BLaER1 (cell line): Measurements from ENCODE around the gene CPAMD8.

ENCODE experiments used
- H3K27ac ChIP-seq: shearing (Covaris generic); formaldehyde crosslinking; 2 replicates; pipeline ENCODE4 v1.8.1; 2022
- H3K27me3 ChIP-seq: shearing (Covaris generic); formaldehyde crosslinking; 2 replicates; pipeline ENCODE4 v1.8.1; 2022
- H3K36me3 ChIP-seq: shearing (Covaris generic); formaldehyde crosslinking; 2 replicates; pipeline ENCODE4 v1.8.1; 2022
- H3K4me1 ChIP-seq: shearing (Covaris generic); formaldehyde crosslinking; 2 replicates; pipeline ENCODE4 v1.8.1; 2022
- H3K4me2 ChIP-seq: shearing (Covaris generic); formaldehyde crosslinking; 2 replicates; pipeline ENCODE4 v1.8.1; 2022
- H3K4me3 ChIP-seq: shearing (Covaris generic); formaldehyde crosslinking; 2 replicates; pipeline ENCODE4 v1.8.1; 2022
- H3K9ac ChIP-seq: shearing (Covaris generic); formaldehyde crosslinking; 2 replicates; pipeline ENCODE4 v1.8.1; 2022
- H3K9me3 ChIP-seq: shearing (Covaris generic); formaldehyde crosslinking; 2 replicates; pipeline ENCODE4 v1.8.1; 2022
- H4K20me1 ChIP-seq: shearing (Covaris generic); formaldehyde crosslinking; 2 replicates; pipeline ENCODE4 v1.8.1; 2022
- Cebpa-rat ChIP-seq: shearing (Covaris generic); IDR thresholded peaks from 2 replicates; pipeline ENCODE4 v1.8.1; 2022

CPAMD8 gene

DNA sequence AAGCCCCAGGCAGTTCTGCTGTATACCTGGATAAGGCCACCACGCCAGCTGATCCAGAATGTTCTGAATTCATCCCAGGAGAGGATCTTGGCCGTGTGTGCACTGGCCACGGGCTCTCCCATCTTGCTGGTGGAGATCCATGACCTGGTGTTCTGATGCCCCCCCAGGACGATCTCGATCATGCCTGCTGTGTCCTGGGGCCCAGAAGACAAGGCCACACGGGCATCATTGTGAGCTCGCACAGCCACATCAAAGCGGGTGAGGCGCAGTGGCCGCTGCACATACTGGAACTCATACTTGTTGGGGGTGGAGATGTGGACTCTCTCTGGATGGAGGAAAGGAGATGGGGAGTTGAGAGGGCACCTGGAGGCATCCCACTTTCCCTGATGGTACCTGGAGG is 97.7 kb downstream of the CPAMD8 start:
- Histone ChIP-seq H3K9me3 (peaks cover 88% of the 10 kb centered on the region), H3K4me2 (no peak overlapping the region), H3K4me3 (no peak overlapping the region), H3K9ac (no peak overlapping the region), H3K27me3 (no peaks in the 10 kb centered on the region), H3K4me1 (no peaks in the 10 kb centered on the region), H3K27ac (no peak overlapping the region), H4K20me1 (no peaks in the 10 kb centered on the region), H3K36me3 (peaks cover 11% of the 10 kb centered on the region; the same call in 1 of the 2 replicates)
- no peak for TF ChIP-seq Cebpa-rat

DNA sequence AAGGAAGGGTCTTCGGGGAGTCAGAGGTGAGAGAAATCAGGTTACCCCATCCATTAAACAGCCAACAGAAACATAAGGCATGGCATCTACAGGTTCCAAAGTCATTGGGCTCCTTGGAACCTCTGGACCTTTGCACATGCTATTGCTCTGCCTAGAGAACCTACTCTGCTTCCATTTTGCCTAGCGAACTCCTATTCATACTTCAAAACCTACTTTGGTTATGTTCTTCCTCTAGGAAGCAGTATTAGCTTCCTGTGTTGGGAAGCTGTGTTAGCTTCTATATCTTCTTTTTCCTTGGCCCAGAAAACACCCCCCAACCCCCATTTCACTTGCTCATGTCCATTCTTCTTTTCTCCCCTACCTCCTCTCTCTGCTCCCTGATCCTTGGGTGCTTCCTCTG is 98.3 kb downstream of the CPAMD8 start:
- Histone ChIP-seq H3K9ac (no peak overlapping the region), H3K9me3 (peaks cover 82% of the 10 kb centered on the region), H3K4me3 (no peak overlapping the region), H3K36me3 (peaks cover 11% of the 10 kb centered on the region; the same call in 1 of the 2 replicates), H3K27me3 (no peaks in the 10 kb centered on the region), H3K27ac (no peak overlapping the region), H3K4me1 (no peaks in the 10 kb centered on the region), H4K20me1 (no peaks in the 10 kb centered on the region), H3K4me2 (no peak overlapping the region)
- no peak for TF ChIP-seq Cebpa-rat

DNA sequence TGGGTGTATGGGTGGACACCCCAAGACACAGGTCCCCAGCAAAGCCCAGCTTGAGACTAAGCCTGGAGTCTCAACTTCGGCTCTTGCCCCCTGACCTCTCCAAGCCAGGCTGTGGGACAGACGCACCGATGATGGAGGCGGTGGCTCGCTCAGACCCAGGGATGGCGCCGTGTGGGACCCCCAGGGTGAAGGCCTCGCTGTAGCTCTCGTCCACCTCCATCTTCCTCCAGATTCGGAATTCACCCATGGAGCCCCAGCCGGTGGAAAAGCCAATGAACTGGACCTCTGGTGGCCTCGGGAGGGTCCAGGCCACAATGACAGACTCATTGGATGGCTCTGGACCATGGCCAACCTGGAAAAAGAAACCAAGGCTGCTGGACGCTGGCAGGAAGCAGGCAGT is 98.7 kb downstream of the CPAMD8 start:
- Histone ChIP-seq H3K9ac (no peak overlapping the region), H3K9me3 (peaks cover 79% of the 10 kb centered on the region), H4K20me1 (no peaks in the 10 kb centered on the region), H3K27ac (no peak overlapping the region), H3K36me3 (peaks cover 11% of the 10 kb centered on the region; the same call in 1 of the 2 replicates), H3K4me2 (no peak overlapping the region), H3K27me3 (no peaks in the 10 kb centered on the region), H3K4me1 (no peaks in the 10 kb centered on the region), H3K4me3 (no peak overlapping the region)
- TF ChIP-seq Cebpa-rat = no peak

DNA sequence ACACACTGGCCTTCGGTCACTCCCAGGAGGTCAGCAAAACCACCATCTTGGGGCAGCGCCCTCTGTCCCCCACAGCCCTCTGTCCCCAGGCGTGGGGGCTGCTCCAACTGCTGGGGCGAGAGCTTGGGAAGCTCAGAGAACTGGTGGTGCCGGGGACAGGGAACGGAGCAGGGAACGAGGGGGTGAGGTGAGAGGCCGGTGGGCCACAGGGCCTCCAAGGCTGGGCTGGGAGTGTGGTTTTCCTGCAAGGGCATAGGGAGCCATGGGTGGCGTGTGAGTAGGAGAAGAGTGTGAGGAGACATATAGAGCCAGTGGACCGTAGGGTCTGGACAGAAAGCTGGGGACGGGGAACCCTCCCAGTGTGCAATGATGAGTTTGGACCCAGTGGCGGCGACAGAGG is 103.7 kb downstream of the CPAMD8 start:
- Histone ChIP-seq H3K4me3 (no peak overlapping the region), H3K4me2 (no peak overlapping the region), H3K4me1 (no peaks in the 10 kb centered on the region), H3K36me3 (peaks cover 14% of the 10 kb centered on the region; the same call in 1 of the 2 replicates), H3K27ac (no peak overlapping the region), H3K27me3 (no peaks in the 10 kb centered on the region), H4K20me1 (no peaks in the 10 kb centered on the region), H3K9me3 (peaks cover 42% of the 10 kb centered on the region), H3K9ac (no peak overlapping the region)
- no peak for TF ChIP-seq Cebpa-rat

DNA sequence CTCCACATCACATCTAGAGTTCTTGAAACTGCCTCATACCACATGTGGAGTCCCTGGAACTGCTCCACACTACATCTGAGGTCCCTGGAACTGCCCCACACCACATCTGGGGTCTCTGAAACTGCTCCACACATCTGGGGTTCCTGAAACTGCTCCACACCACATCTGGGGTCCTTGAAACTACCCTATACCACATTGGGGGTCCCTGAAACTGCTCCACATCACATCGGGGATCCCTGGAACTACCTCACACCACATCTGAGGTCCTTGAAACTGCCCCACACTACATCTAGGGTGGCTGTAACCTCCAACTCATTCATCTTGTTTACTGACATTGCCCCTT is 104.0 kb downstream of the CPAMD8 start:
- Histone ChIP-seq H3K9ac (no peak overlapping the region), H3K27me3 (no peaks in the 10 kb centered on the region), H3K4me1 (no peaks in the 10 kb centered on the region), H3K4me2 (no peak overlapping the region), H3K36me3 (peaks cover 10% of the 10 kb centered on the region; the same call in 1 of the 2 replicates), H3K9me3 (peaks cover 38% of the 10 kb centered on the region), H3K4me3 (no peak overlapping the region), H3K27ac (no peak overlapping the region), H4K20me1 (no peaks in the 10 kb centered on the region)
- no peak for TF ChIP-seq Cebpa-rat

DNA sequence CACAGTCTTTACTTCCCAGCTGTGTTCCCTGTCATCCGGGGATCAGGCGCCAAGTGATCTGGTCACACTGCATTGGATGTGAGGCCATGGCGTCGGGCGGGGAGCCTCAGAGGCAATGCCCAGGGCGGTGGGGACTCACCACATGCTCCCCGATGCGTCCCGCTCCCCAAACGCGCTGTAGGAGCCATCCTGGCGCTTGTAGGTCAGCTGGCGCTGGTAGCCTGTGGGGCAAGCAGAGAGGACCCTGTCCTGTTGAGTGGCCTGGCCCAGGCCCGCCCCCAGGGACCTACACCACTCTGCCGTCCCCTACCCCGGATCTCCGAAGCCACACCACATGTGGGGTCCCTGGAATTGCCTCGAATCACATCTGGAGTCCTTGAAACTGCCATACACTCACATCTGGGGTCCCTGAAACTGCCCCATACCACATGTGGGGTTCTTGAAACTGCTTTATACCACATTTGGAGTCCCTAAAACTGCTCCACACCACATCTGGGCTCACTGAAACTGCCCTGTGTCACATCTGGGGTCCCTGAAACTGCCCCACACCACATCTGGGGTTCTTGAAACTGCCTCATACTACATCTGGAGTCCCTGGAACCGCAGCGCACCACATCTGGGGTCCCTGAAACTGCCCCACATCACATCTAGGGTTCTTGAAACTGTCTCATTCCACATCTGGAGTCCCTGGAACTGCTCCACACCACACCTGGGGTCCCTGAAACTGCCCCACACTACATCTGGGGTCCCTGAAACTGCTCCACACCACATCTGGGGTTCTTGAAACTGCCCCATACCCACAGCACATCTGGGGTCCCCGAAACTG is 104.6 kb downstream of the CPAMD8 start:
- no peak overlapping the region for H3K4me2 ChIP-seq
- H3K9ac ChIP-seq = no peak overlapping the region
- peaks cover 32% of the 10 kb centered on the region for H3K9me3 ChIP-seq
- peaks cover 7% of the 10 kb centered on the region; the same call in 1 of the 2 replicates for H3K36me3 ChIP-seq
- H3K27ac ChIP-seq = no peak overlapping the region
- H3K4me3 ChIP-seq = no peak overlapping the region
- H4K20me1 ChIP-seq = no peaks in the 10 kb centered on the region
- H3K4me1 ChIP-seq = no peaks in the 10 kb centered on the region
- TF ChIP-seq Cebpa-rat = no peak
- H3K27me3 ChIP-seq = no peaks in the 10 kb centered on the region

DNA sequence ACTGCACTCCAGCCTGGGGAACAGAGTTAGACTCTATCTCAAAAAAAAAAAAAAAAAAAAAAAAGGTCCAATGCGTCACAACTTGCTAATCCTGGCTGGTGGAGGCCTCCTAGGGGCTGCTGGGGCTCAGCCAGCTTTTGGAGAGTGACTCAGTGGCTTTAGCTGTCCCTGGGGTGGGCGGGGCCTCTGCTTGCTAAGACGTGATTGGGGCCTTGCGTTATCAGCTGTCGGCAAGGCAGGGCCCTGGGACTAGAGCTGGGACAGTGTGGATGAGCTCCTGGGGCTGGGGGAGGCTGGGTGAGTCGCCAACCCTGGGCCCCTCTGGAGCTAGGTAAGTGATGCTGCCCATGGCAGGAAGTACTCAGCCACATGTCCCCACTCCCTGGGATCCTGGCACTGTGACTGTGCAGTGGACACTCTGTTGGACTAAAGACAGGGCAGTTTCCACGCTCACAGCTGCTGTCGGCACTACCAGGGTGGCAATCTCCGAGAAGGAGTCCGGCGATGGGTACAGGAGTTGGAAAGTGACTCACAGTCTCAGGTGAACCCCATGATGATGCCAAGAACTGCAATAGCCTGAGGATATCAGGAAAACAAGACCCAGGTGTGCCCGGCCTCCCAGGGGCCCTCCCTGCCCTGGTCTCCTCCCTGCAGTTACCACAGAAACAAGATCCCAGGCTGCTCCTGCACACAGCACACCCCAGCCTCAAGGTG is 105.6 kb downstream of the CPAMD8 start:
- no peak overlapping the region for H3K27ac ChIP-seq
- H3K27me3 ChIP-seq = no peaks in the 10 kb centered on the region
- TF ChIP-seq Cebpa-rat = no peak
- H3K4me2 ChIP-seq = no peak overlapping the region
- no peak overlapping the region for H3K4me3 ChIP-seq
- peaks cover under 1% of the 10 kb centered on the region; the same call in 1 of the 2 replicates for H3K4me1 ChIP-seq
- H3K36me3 ChIP-seq = peaks cover 7% of the 10 kb centered on the region; the same call in 1 of the 2 replicates
- no peaks in the 10 kb centered on the region for H4K20me1 ChIP-seq
- H3K9me3 ChIP-seq = peaks cover 22% of the 10 kb centered on the region
- H3K9ac ChIP-seq = no peak overlapping the region

DNA sequence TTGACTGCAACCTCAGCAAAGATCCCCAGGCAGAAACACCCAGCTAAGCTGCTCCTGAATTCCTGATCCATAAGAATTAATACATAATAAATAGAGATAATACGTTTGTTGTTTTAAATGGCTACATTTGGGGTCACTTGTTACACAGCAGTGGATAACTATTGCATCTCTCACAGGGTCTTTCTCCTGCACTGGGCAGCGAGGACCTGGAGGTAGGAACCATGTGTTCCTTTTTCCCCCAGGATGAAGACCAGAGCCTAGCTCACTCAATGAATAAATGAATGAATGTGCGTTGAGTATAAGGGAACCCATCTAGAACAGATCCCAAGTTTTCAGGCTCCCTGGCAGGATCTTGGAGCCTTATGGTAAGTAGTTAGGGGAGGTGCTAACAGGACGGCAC is 107.1 kb downstream of the CPAMD8 start:
- no peak for TF ChIP-seq Cebpa-rat
- H3K27me3 ChIP-seq = no peaks in the 10 kb centered on the region
- no peak overlapping the region for H3K4me2 ChIP-seq
- H3K27ac ChIP-seq = no peak overlapping the region
- peaks cover 7% of the 10 kb centered on the region; the same call in 1 of the 2 replicates for H3K4me1 ChIP-seq
- no peak overlapping the region for H3K9ac ChIP-seq
- peaks cover 12% of the 10 kb centered on the region; the same call in 1 of the 2 replicates for H3K36me3 ChIP-seq
- H3K9me3 ChIP-seq = peaks cover 22% of the 10 kb centered on the region
- no peaks in the 10 kb centered on the region for H4K20me1 ChIP-seq
- no peak overlapping the region for H3K4me3 ChIP-seq

DNA sequence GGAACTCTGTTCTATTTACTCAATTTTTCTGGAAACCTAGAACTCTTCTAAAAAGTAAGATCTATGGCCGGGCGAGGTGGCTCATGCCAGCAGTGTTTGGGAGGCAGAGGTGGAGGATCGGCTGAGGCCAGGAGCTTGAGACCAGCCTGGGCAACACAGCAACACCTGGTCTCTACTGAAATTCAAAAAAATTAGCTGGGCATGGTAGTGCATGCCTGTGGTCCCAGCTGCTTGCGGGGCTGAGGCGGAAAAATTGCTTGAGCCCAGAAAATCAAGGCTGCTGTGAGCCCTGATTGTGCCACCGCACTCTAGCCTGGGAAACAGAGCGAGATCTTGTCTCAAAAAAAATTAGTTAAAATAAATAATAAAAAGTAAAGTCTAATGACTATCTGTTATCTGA is 109.2 kb downstream of the CPAMD8 start:
- Histone ChIP-seq H3K4me3 (no peak overlapping the region), H3K36me3 (peaks cover 30% of the 10 kb centered on the region), H3K27me3 (no peaks in the 10 kb centered on the region), H3K27ac (no peak overlapping the region), H3K4me1 (peaks cover 7% of the 10 kb centered on the region; the same call in 1 of the 2 replicates), H3K4me2 (no peak overlapping the region), H3K9ac (no peak overlapping the region), H3K9me3 (peaks cover 43% of the 10 kb centered on the region), H4K20me1 (no peaks in the 10 kb centered on the region)
- TF ChIP-seq Cebpa-rat = no peak

DNA sequence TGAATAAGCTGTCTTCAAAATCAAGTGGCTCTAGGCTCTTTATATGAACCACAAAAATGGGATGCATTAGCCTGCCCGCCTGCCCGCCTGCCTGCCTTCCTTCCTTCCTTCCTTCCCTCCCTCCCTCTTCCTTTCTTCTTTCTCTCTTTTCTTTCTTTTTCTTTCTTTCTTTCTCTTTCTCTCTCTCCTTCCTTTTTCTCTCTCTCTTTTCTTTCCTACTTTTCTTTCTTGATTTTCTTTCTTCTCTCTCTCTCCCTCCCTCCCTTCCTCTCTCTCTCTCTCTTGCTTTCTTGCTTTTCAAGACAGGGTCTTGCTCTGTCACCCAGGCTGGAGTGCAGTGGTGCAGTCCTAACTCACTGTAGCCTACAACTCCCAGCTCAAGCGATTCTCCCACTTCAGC is 110.9 kb downstream of the CPAMD8 start:
- H4K20me1 ChIP-seq = no peaks in the 10 kb centered on the region
- H3K36me3 ChIP-seq = peaks cover 34% of the 10 kb centered on the region
- no peak overlapping the region for H3K4me3 ChIP-seq
- H3K27me3 ChIP-seq = no peaks in the 10 kb centered on the region
- H3K4me2 ChIP-seq = peak overlapping the region; percentile 12; the same call in 1 of the 2 replicates
- H3K9ac ChIP-seq = no peak overlapping the region
- H3K27ac ChIP-seq = no peak overlapping the region
- peaks cover 7% of the 10 kb centered on the region; the same call in 1 of the 2 replicates for H3K4me1 ChIP-seq
- peaks cover 60% of the 10 kb centered on the region for H3K9me3 ChIP-seq
- no peak for TF ChIP-seq Cebpa-rat
